Stimulated activated CD4-positive, alpha-beta T cell treated with anti-CD3 and anti-CD28 coated beads, Interleukin-1b, Interleukin-23, amount 100 ng/mL, for 4 hours (primary cell): ENCODE data around the gene KIAA0232.
"Not testable (repeated sequence)": the region's sequence is repeated elsewhere in the genome, so short reads cannot be mapped to it uniquely, and the experiment has no call there.

Source experiments
- DNase-seq, 2 donors: peaks; one replicate each; pipeline ENCODE4 v3.0.0-alpha.2; 2020; ENCODE audit warnings: low read depth in 2 of 2

The KIAA0232 gene

GRCh38 chr4:6901669-6902317, 119.3 kb downstream of the KIAA0232 start:
- DNase-seq: no peak

- DNase-seq: no peak
Measured at GRCh38 chr4:6902318-6903042, 120.0 kb downstream of the KIAA0232 start.

GRCh38 chr4:6905516-6906445, 123.3 kb downstream of the KIAA0232 start:
- DNase-seq: no peak

- not testable (repeated sequence) for DNase-seq
Measured at GRCh38 chr4:6906486-6906885, 124.0 kb downstream of the KIAA0232 start.

- no peak for DNase-seq
Measured at GRCh38 chr4:6907658-6908191, 125.2 kb downstream of the KIAA0232 start.

- no peak for DNase-seq
Measured at GRCh38 chr4:6908432-6909112, 126.0 kb downstream of the KIAA0232 start.

GRCh38 chr4:6909113-6909969, 126.8 kb downstream of the KIAA0232 start, which contains the start of gene TBC1D14:
Gene TBC1D14 (plus strand): TSS chr4:6909826. CDS start chr4:6923390, 13,564 bp downstream.
- peak; percentile 83 to 86 for DNase-seq

GRCh38 chr4:6909970-6910339, 127.4 kb downstream of the KIAA0232 start:
- DNase-seq: peak in 1 of 2 donors; percentile 51

- DNase-seq: no peak
Measured at GRCh38 chr4:6910340-6910959, 127.9 kb downstream of the KIAA0232 start.

- no peak for DNase-seq
Measured at GRCh38 chr4:6910960-6911874, 128.7 kb downstream of the KIAA0232 start.

- DNase-seq: not testable (repeated sequence)
Measured at GRCh38 chr4:6911917-6912316, 129.4 kb downstream of the KIAA0232 start.

GRCh38 chr4:6912441-6912840, 129.9 kb downstream of the KIAA0232 start:
- DNase-seq: no peak

GRCh38 chr4:6913350-6913905, 130.9 kb downstream of the KIAA0232 start:
- DNase-seq: no peak

GRCh38 chr4:6914448-6914847, 131.9 kb downstream of the KIAA0232 start:
- no peak for DNase-seq

GRCh38 chr4:6915041-6916005, 132.8 kb downstream of the KIAA0232 start:
- DNase-seq: no peak

- DNase-seq: no peak
Measured at GRCh38 chr4:6916069-6916586, 133.6 kb downstream of the KIAA0232 start.
